ENCODE results near the gene ERN1.
"Not testable (repeated sequence)": the region's sequence is repeated elsewhere in the genome, so short reads cannot be mapped to it uniquely, and the experiment has no call there.

The ERN1 gene

DNA sequence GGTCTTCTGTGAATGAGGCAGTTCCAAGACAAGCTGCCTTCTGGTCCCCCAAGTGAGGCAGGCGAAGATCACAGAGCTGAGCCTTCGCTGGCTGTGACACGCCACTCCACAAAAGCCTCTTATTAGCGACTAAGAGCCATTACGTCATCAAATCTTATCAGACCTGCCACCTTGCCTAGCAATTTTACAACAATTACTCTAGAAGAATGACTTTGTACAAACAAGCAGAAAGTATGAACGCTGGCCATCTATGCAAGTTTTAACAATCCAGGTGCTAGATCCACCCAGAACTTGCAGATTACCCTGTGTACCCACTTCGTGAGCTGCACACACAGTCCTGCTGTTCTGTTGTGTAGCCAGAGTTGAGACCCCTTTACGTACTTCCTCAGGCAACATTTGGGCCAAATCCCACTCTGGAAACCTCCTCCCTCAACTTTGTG, 105.7 kb downstream of the ERN1 start:
- TF ChIP-seq, protein P1, sequence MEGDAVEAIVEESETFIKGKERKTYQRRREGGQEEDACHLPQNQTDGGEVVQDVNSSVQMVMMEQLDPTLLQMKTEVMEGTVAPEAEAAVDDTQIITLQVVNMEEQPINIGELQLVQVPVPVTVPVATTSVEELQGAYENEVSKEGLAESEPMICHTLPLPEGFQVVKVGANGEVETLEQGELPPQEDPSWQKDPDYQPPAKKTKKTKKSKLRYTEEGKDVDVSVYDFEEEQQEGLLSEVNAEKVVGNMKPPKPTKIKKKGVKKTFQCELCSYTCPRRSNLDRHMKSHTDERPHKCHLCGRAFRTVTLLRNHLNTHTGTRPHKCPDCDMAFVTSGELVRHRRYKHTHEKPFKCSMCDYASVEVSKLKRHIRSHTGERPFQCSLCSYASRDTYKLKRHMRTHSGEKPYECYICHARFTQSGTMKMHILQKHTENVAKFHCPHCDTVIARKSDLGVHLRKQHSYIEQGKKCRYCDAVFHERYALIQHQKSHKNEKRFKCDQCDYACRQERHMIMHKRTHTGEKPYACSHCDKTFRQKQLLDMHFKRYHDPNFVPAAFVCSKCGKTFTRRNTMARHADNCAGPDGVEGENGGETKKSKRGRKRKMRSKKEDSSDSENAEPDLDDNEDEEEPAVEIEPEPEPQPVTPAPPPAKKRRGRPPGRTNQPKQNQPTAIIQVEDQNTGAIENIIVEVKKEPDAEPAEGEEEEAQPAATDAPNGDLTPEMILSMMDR (IDR thresholded peaks at IDR 0.05) = no peak
- Histone ChIP-seq H3K36me3 (no peaks in the 10 kb centered on the region), H3K4me3 (no peak overlapping the region), H3K27ac (no peak overlapping the region), H3K27me3 (peaks cover 0 to 11% of the 10 kb centered on the region in 2 donors), H3K4me1 (no peaks in the 10 kb centered on the region), H3K9me3 (no peaks in the 10 kb centered on the region)
- intact Hi-C loops (cut with DNase I; ENCODE audit: low total_unique reads) = loop anchor here (10.0 kb wide), 2 partner anchors 99 to 261 kb away; no protein-coding TSS in a partner anchor
- no peak for DNase-seq

DNA sequence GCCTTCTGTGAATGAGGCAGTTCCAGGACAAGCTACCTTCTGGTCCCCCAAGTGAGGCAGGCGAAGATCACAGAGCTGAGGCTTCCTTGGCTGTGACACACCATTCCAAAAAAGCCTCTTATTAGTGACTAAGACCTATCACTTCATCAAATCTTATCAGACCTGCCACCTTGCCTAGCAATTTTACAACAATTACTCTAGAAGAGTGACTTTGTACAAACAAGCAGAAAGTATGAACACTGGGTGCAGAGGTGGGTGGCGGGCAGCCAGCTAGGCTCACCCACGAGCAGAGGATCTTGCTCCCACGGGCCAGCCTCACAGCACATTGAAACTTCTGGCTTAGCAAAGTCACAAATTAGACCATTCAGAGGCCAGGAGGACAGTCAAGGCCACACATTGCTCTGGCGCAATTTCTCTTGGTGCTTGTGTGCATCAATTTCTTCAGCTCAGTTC, 107.3 kb downstream of the ERN1 start:
- TF ChIP-seq, protein P1 (IDR thresholded peaks at IDR 0.05) = no peak
- no peak for DNase-seq
- intact Hi-C loops (cut with DNase I; ENCODE audit: low total_unique reads) = loop anchor here (10.0 kb wide), 2 partner anchors 98 to 262 kb away; no protein-coding TSS in a partner anchor
- Histone ChIP-seq H3K27me3 (peaks cover 0 to 11% of the 10 kb centered on the region in 2 donors), H3K27ac (no peak overlapping the region), H3K4me1 (no peaks in the 10 kb centered on the region), H3K9me3 (no peaks in the 10 kb centered on the region), H3K4me3 (no peak overlapping the region), H3K36me3 (no peaks in the 10 kb centered on the region)

DNA sequence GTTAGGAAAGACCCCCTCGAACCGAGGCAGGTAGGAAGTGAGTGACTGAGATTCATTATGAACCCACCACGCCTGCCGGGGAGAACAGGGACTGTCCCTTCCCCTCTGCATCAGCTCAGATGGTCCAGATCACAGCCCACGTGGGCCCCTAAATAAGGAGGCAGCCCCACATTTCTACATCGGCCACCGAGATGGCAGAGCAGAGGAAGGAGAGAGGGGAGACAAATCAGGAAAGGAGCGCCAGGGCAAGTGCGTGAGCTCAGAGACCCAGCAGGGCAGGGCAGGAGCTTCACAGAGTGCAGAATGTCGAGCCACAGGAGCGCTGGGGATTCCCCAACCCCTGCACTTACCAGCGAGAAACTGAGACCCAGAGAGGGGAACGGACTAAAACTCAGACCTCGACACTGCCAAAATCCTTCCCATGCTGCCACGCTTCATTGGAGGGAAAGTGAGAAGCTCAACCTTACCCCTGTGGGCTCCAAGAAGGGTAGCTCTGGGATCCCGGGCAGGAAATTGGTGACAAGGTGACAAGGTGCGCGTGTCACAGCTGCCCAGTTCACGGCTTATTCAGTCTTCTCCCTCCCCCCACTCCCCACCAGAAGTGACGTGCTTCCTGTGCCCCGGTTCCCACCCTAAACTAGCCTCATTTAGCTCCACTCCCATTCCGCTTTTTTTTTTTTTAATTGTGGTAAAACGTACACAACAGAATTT, 109.7 kb downstream of the ERN1 start, which contains the start of gene ICAM2:
TSS of gene ICAM2 (minus strand) at position 578 of the 711 bp plus-strand sequence. CDS start 13,942 bp downstream, outside the sequence.
- no peaks in the 10 kb centered on the region for H3K27me3 ChIP-seq
- no peaks in the 10 kb centered on the region for H3K9me3 ChIP-seq
- peak within 1 kb of the TSS; percentile 28 to 45 for H3K4me3 ChIP-seq
- H3K4me1 ChIP-seq = no peaks in the 10 kb centered on the region
- no peaks in the 10 kb centered on the region for H3K36me3 ChIP-seq
- intact Hi-C loops (cut with DNase I; ENCODE audit: low total_unique reads) = loop anchor here (10.0 kb wide), 2 partner anchors 95 to 265 kb away; no protein-coding TSS in a partner anchor
- peak in 1 of 2 donors; percentile 68 for DNase-seq
- peak within 1 kb of the TSS in 1 of 2 donors; percentile 53 for H3K27ac ChIP-seq
- TF ChIP-seq, protein P1 (IDR thresholded peaks at IDR 0.05) = no peak

DNA sequence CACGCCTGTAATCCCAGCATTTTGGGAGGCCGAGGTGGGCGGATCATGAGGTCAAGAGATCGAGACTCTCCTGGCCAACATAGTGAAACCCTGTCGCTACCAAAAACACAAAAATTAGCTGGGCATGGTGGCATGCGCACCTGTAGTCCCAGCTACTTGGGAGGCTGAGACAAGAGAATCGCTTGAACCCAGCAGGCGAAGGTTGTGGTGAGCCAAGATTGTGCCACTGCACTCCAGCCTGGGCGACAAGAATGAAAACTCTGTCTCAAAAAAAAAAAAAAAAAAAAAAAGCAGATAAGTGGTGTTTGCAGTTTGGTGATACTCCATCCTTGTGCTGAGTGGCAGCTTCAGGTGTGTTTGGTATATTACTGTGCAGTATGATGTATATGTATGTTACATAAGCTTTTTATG, 110.4 kb downstream of the ERN1 start:
- intact Hi-C loops (cut with DNase I; ENCODE audit: low total_unique reads); H3K9me3 ChIP-seq; H3K36me3 ChIP-seq; H3K27me3 ChIP-seq; H3K27ac ChIP-seq; H3K4me3 ChIP-seq; H3K4me1 ChIP-seq; DNase-seq: not testable (repeated sequence)

DNA sequence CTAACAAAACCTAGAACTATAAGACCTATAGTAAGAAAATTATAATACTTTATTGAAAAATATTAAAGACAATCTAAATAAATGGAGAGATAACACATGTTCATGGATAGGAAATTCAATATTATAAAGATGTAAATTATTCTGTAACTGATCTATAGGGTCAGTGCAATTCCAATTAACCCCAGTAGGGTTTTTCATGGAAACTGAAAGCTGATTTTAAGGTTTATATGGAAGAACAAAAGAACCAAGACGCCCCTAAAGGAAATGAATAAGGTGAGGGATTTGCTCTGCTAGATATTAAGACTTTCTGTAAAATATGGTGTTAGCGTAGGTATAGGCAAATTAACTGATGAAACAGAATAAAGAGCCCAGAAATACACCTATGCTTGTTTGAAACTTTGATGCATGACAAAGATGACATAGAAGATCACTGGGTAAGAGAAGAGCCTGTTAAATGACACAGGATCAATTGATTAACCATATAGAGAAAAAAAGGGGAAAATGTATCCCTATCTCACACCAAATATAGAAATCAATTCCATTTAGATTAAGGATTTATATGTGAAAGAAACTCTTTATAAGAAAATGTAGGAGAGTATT, 112.5 kb downstream of the ERN1 start:
- Histone ChIP-seq H3K27me3 (no peaks in the 10 kb centered on the region), H3K9me3 (no peaks in the 10 kb centered on the region), H3K4me3 (no peak overlapping the region), H3K36me3 (no peaks in the 10 kb centered on the region), H3K27ac (no peak overlapping the region), H3K4me1 (no peaks in the 10 kb centered on the region)
- TF ChIP-seq, protein P1 (IDR thresholded peaks at IDR 0.05) = peak in 1 of 2 experiments; percentile 7
- DNase-seq = no peak
- intact Hi-C loops (cut with DNase I; ENCODE audit: low total_unique reads) = no loop called here

DNA sequence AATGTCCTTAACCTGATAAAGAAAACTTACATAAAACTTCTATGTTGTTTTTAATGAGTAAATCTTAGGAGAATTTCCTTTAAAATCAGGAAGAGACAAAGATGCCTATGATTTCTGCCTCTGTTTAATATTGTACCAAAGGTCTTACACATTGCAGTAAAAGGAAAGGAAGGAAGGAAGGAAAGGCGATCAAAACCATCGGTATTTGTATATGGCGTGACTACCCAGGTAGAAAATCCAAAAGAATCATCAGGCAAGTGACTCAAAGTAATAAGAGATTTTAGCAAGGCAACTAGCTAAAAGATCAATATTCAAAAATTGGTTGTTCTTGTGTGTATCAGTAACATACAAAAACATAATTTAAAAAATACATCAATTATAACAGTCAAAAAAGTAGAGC, 113.0 kb downstream of the ERN1 start:
- intact Hi-C loops (cut with DNase I; ENCODE audit: low total_unique reads) = no loop called here

More for the DNA sequence above, 113.0 kb downstream of the ERN1 start:
- no peak overlapping the region for H3K4me3 ChIP-seq
- no peaks in the 10 kb centered on the region for H3K36me3 ChIP-seq
- H3K9me3 ChIP-seq = no peaks in the 10 kb centered on the region
- TF ChIP-seq, protein P1 (IDR thresholded peaks at IDR 0.05) = no peak
- DNase-seq = no peak
- H3K27ac ChIP-seq = no peak overlapping the region
- H3K27me3 ChIP-seq = no peaks in the 10 kb centered on the region
- no peaks in the 10 kb centered on the region for H3K4me1 ChIP-seq

All from tibial artery (tissue), 4 donors.